Measurements from ENCODE around the gene PRKD1.

DNA sequence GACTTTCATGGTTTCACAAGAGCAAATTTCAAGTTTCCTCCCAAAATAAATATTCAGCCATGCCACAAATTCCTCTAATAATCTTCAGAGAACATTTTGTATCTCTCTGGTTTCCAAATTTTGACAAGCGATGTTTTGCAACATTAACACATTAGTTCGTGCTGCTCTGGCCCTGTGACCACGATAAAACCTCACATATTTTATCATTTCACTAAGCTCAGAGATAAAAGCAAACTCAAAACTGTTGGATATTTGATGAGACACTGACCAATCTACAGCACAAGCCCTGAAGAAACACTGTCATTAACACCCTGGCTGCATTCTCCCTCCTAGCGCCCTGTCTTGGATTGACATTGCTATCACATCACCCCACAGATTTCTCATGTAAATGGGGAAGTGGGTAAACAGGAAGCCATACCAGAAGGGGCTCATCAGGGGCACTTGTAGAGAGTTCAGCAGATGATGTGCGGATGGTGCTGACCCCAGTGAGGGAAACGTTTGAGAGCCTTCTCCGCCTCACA lies 264.3 kb downstream of the PRKD1 start:
- TF ChIP-seq, protein P1, sequence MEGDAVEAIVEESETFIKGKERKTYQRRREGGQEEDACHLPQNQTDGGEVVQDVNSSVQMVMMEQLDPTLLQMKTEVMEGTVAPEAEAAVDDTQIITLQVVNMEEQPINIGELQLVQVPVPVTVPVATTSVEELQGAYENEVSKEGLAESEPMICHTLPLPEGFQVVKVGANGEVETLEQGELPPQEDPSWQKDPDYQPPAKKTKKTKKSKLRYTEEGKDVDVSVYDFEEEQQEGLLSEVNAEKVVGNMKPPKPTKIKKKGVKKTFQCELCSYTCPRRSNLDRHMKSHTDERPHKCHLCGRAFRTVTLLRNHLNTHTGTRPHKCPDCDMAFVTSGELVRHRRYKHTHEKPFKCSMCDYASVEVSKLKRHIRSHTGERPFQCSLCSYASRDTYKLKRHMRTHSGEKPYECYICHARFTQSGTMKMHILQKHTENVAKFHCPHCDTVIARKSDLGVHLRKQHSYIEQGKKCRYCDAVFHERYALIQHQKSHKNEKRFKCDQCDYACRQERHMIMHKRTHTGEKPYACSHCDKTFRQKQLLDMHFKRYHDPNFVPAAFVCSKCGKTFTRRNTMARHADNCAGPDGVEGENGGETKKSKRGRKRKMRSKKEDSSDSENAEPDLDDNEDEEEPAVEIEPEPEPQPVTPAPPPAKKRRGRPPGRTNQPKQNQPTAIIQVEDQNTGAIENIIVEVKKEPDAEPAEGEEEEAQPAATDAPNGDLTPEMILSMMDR (IDR thresholded peaks at IDR 0.05), result no peak
- TF ChIP-seq MAX (IDR thresholded peaks at IDR 0.05; ENCODE audit: low read depth), result no peak
- TF ChIP-seq YY1 (IDR thresholded peaks at IDR 0.05; ENCODE audit: low read depth), result no peak
- no peak for TF ChIP-seq RXRA (IDR thresholded peaks at IDR 0.05; ENCODE audit: borderline replicate concordance, low read depth)
- no peak for TF ChIP-seq POLR2AphosphoS5 (IDR thresholded peaks at IDR 0.05; ENCODE audit: low read depth, low read length)
- TF ChIP-seq USF2 (IDR thresholded peaks at IDR 0.05; ENCODE audit: borderline replicate concordance, low read depth, low read length), result no peak
- no peak for TF ChIP-seq ZBTB33 (IDR thresholded peaks at IDR 0.05; ENCODE audit: borderline replicate concordance, low read depth)
- no peak for TF ChIP-seq EP300 (IDR thresholded peaks at IDR 0.05; ENCODE audit: borderline replicate concordance in 1 of 2, low read depth in 1 of 2, low read length in 1 of 2)
- TF ChIP-seq TEAD4 (IDR thresholded peaks at IDR 0.05; ENCODE audit: borderline replicate concordance, insufficient read depth), result no peak

All from SK-N-SH (cell line).